AG04449 (cell line): ENCODE data around the gene GALE.
"Not testable (repeated sequence)": the region's sequence is repeated elsewhere in the genome, so short reads cannot be mapped to it uniquely, and the experiment has no call there.

ENCODE experiments used
- CTCF ChIA-PET: fragments of 350-600 bp; formaldehyde crosslinking; extraction: SDS; loops from one replicate; lab custom pipeline; 2021; ENCODE audit warnings: antibody characterized with exemption; lab: Yijun Ruan, JAX
- POLR2A ChIA-PET: fragments of 400-600, 350-600 bp; formaldehyde crosslinking; extraction: SDS; loops from one replicate; lab custom pipeline; 2020; ENCODE audit warnings: antibody characterized with exemption, inconsistent platforms; lab: Yijun Ruan, JAX
- DNase-seq: peaks from one replicate; pipeline ENCODE4 v3.0.0-alpha.2; 2010; ENCODE audit warnings: low read depth, low spot score
- H3K4me3 ChIP-seq: 2 replicates; pipeline ENCODE4 v1.5.1; 2011; ENCODE audit warnings: low read depth, mild to moderate bottlenecking, control low read depth, low read length
- TF ChIP-seq, protein P1 (sequence below): IDR thresholded peaks from one replicate; pipeline ENCODE4 v1.5.1; 2011; ENCODE audit warnings: mild to moderate bottlenecking, moderate library complexity, low read length, control low read depth, inconsistent platforms; ENCODE audit not compliant: insufficient read depth; ENCODE audit errors: missing control alignments

The GALE gene

GRCh38 chr1:23798662-23799142 lies 1.9 kb downstream of the GALE start:
- TF ChIP-seq, protein P1, sequence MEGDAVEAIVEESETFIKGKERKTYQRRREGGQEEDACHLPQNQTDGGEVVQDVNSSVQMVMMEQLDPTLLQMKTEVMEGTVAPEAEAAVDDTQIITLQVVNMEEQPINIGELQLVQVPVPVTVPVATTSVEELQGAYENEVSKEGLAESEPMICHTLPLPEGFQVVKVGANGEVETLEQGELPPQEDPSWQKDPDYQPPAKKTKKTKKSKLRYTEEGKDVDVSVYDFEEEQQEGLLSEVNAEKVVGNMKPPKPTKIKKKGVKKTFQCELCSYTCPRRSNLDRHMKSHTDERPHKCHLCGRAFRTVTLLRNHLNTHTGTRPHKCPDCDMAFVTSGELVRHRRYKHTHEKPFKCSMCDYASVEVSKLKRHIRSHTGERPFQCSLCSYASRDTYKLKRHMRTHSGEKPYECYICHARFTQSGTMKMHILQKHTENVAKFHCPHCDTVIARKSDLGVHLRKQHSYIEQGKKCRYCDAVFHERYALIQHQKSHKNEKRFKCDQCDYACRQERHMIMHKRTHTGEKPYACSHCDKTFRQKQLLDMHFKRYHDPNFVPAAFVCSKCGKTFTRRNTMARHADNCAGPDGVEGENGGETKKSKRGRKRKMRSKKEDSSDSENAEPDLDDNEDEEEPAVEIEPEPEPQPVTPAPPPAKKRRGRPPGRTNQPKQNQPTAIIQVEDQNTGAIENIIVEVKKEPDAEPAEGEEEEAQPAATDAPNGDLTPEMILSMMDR = no peak
- DNase-seq = no peak
- POLR2A ChIA-PET = interaction anchor here (1.1 to 2.7 kb wide), 3 partner anchors 19 to 248 kb away, joined by 3 to 10 read pairs (median 6); partner anchors contain the start of gene HMGCL
- CTCF ChIA-PET = interaction anchor here (0.8 to 1.4 kb wide), 6 partner anchors 9 to 27 kb away, joined by 3 to 6 read pairs (median 3); no protein-coding TSS in a partner anchor
- H3K4me3 ChIP-seq = peak overlapping the region; percentile 85; the same call in 1 of the 2 replicates

DNA sequence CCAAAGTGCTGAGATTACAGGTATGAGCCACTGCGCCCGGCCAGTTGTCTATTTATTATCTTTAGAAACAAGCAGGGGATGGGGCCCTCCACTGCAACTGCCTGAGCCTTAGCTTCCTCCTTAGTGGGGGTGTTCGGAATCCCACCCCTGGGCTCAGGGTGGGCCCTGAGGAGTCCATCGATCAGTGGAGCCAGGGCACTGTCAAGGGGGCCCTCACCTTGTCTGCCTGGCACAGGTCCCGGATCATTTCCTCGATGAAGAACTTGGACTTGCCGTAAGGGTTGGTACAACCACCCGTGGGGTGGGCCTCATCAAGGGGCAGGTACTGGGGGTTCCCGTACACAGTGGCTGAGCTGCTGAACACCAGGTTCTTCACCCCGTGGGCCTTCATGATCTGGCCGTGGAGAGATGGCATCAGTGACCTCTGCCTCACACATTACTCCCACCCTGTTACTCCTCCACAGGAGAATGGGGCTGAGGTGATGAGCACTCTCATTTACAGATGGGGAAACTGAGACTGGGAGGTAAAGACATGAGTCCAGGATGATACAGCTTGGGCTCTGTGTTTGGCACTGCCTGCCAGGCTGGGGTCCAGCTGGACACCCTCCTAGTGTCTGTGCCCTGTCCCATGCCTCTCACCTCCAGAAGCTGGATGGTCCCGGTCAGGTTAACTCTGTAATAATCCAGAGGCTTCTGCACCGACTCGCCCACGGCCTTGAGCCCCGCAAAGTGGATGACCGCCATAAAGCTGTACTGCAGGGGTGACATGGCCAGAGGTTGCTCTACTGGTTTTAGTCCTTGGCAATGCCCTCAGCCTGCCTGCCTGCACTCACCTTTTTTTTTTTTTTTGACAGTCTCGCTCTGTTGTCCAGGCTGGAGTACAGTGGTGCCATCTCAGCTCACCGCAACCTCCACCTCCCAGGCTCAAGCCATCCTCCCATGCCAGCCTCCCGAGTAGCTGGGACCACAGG lies 2.8 kb downstream of the GALE start:
- ChIA-PET CTCF (interaction anchor here (0.8 to 1.5 kb wide), 5 partner anchors 10 to 26 kb away, joined by 3 to 6 read pairs (median 3); no protein-coding TSS in a partner anchor), POLR2A (interaction anchor here (0.6 kb wide), 1 partner anchor 752 kb away, joined by 4 read pairs; no protein-coding TSS in a partner anchor)
- no peak for DNase-seq
- TF ChIP-seq, protein P1 = no peak
- no peak overlapping the region for H3K4me3 ChIP-seq

GRCh38 chr1:23796466-23797271 lies 3.9 kb downstream of the GALE start:
- CTCF ChIA-PET = interaction anchor here (1.5 kb wide), 2 partner anchors 10 to 17 kb away, joined by 4 to 6 read pairs; no protein-coding TSS in a partner anchor
- POLR2A ChIA-PET = no interaction called here
- no peak overlapping the region for H3K4me3 ChIP-seq
- TF ChIP-seq, protein P1 = no peak
- DNase-seq = no peak

DNA sequence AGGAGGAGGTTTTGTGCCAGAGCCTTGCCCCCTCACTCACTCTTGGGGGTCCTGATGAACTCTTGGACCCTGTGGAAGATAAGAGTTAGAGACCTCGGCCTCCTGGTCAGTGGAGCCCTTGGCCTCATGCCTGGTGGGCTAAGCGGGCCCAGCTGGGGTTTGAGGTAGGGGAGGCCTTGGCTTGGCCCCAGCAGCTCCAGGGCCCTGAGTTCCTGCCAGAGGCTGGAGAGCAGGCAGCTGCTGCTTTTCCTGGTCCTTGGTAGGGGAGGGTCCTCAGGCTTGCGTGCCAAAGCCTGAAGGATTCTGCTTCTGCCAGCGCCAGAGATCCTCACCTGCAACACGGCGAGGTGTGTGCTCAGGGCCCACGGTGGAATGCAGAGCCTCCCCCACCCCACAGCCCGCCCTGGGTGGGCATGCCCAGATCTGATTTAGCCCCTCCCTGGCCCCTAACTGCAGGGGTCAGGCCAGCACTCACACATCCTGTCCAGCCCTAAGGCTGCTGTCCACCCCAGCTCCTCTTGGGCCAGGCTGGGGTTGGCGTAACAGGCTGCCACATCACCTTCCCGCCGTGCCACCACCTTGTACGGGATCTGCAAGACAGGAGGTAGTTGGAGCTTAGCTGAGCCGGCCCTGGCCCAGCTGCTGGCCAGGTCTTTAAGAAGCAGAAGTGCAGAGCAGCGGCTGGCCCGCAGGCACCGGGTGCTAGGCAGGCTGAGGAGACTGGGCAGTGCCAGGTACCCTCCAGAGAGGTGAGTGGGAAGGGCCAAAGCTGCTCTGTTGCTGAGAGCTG lies 4.7 kb downstream of the GALE start:
- no peak overlapping the region for H3K4me3 ChIP-seq
- TF ChIP-seq, protein P1 = no peak
- ChIA-PET CTCF (interaction anchor here (0.7 to 1.5 kb wide), 3 partner anchors 11 to 24 kb away, joined by 3 to 4 read pairs (median 3); no protein-coding TSS in a partner anchor), POLR2A (no interaction called here)
- DNase-seq = no peak

DNA sequence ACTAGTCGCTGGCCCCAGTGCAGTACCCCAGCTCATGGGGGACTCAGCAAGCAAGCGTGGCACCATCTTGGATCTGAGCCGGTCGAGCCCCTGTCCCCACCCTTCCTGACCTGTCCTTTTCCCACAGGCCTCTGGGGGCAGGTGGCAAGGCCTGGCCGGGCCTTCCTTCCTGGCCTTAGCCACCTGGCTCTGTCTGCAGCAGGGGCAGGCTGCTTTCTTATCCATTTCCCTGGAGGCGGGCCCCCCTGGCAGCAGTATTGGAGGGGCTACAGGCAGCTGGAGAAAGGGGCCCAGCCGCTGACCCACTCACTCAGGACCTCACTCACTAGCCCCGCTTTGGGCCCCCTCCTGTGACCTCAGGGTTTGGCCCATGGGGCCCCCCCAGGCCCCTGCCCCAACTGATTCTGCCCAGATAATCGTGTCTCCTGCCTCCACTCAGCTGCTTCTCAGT lies 5.8 kb downstream of the GALE start:
- H3K4me3 ChIP-seq, POLR2A ChIA-PET, DNase-seq: not testable (repeated sequence)
- CTCF ChIA-PET = interaction anchor here (1.9 kb wide), 1 partner anchor 18 kb away, joined by 5 read pairs; no protein-coding TSS in a partner anchor
